CD4-positive, alpha-beta T cell treated with Interleukin-10 for 1 hour (primary cell): Measurements from ENCODE around the gene DNAJB13.

Experiments
- DNase-seq: peaks from one replicate; pipeline ENCODE4 v3.0.0-alpha.2; 2020

The DNAJB13 gene

DNA sequence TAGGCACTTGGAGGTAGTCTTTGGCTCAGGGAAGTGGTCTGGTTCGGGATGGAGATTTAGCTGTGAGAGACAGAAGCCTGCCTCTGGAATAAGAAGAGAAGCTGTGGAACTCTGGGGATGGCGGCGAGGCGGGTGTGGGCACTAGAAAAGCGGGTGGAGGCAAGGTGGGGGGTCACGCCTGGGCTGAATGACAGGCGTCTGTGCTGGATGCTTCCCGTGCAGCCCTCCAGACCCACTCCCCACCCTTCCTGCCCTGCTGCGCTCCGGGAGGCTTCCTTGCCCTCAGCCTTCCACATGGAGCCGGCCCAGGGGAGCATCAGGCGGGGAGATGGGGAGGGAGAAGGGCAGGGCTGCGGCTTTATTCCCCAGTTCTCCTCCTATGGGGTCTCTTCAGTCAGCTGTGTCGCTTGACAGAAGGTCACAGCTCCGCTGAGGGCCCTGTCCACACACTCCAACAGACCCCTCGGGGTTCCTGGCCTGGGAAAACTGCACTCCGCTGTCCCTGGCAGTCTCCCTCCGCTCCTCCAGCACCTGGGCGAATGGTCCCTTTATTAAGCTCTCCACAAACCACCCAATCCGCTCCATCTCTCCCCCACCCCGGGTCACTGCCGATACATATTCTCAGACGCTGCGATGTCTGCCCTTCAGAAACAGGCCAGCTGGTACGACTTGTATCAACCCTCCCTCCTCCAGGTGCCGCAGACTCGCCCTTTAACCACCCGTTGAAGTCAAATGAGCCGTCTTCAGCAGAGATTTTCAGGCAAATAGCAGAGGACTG is 6.2 kb downstream of the DNAJB13 start:
- no peak for DNase-seq

DNA sequence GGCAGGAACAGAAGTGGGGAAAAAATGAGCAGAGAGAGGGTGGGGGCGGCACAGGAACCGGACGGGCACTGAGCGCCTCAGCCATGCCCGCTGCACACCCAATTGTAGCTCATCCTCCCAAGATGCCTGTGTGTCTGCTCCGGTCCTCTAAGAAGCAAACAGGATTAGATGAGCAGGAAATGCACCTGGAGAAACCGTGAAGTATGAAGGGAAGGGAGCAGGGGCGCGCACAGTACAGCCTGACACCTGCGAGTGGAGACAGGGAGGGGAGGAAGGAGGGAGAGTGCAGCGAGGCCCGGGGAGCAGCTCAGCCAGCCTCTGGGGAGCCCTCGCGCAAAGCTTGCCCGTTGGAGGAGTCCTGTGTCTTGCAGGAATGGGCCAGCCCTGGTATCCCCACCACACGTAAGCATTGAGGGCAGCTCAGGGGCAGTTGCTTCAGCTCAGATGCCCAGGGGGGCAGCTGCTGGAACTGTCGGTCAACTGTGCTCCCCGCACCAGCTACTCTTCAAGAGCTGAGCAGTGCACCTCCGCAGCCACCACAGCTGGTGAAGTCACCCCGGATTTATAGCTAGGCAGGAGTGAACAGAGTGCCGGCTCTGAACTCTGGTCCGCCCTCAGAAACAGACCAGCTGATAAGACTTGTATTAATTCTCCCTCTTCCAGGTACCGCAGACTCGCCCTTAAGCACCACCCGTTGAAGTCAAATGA is 7.0 kb downstream of the DNAJB13 start:
- no peak for DNase-seq

DNA sequence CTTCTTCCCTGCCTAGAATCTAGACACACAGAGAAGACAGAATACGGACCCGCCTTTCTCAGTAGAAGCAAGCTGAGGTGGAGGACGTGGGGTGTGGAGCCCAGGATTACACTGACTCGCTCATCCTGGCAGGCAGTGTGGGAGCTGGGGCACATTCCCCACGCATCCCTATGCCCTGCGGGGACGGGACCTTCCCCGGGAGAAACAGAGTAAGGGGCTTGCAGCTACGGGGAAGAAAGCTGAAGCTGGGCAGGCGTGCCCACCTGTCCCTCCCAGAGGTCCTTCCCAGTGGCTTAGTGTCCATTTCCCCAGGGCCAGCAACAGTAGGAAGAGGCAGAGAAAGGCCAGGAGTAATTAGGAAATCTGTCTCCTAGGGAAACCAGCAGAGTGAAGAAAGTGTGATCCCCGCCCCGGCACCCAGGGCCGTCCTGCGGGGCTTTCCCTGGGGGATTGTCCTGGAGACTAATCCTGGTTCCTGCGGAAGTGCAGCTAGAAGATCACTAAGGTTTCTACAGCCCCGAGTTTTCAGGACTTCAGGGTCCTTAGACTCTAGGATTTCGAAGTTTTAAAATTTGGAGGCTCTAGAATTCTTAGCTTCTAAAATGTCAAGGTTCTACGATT is 7.8 kb downstream of the DNAJB13 start:
- DNase-seq = no peak

DNA sequence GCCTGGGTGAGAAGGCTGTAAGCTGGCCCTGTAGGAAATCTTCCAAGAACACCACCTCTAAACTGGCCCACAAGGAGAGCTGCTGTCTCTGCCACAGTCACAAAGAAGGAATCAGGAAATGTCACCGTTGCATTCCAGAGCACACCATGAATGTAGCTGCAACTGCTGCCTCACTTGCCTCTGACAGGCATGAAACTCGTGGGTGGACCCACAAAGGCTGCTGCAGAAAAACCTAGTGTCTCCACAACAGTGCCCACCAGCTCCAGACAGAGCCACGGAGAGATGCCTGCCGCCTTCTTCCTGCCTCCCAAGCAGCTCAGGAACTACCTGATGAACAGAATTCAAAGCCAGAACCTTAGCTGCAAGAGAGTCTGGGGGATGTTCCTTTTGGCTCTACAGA is 10.5 kb downstream of the DNAJB13 start:
- DNase-seq = no peak

DNA sequence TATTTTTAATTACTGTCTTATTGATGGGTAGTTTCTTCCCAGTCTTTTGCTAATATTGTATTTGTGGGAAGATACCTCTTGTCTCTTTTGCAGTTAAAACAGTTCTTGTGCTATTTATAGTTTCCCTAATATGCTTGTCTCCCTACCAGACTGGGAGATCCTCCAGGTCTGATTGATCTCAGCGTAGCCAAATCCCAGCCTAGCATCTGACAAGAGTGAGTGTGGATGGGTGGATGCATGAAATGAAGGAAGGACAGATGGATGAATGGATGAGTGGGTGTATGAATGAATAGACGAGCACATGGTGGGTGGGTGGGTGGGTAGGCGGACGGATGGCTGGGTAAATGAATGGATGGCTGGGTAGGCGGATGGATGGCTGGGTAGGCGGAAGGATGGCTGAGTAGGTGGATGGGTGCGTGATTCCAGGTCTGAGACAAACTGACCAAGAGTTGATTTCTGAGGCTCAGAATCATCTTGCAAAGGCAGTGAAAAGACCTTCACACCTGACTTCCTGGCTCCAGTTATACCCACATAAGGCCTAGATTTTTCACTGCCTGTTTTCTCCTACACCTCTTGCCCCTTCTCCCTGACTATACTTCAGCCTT is 11.4 kb downstream of the DNAJB13 start:
- DNase-seq = no peak

DNA sequence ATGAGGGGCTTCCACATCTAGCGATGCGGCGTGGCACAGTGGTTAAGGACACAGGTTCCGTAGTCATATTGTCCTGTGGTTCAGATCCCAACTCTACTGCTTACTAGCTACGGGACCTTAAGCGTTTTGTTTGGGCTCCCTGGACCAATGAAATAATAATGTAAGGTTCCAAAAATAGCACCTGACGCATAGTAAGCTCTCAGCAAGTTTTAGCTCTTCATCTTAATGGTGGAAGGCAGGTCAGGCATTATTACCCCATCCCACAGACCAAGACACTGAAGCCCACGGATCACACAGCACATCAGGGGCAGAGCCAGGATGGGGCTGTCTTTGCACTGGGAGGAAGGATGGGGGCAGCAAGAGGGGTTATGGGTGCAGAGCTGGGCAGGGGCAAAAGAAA is 13.0 kb downstream of the DNAJB13 start:
- DNase-seq = no peak

DNA sequence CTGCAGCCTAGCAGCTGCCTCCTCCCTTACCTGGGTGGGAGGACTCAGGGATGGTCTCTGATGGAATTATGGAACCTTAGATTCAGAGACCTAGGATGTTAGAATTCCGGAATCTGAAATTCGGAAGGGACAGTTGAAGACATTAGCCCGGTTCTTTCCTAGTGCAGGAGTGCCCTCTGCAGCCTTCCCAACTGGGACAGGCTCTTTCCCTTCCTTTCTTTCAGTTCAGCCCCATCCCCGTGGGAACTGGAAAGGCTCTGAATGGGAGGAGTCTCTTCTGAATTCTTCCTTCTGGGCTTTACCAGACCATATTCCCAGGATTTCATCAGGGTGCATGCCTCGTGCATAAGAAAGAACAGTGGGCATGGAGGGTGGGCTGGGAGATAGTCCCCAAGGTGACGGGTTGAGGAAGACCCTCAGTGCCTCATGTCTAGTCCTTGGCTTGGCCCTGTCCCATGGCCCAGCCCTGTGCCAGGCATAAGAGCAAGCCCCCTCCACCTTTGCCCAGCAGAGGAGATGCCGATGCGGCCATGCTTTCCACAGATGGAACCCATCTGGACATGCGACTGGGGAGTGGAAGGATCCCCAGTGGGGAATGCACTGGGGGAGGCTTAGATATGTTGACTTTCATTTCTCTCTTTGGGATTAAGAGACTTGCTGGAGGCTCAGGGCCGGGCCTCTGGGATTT is 14.4 kb downstream of the DNAJB13 start:
- DNase-seq = no peak

DNA sequence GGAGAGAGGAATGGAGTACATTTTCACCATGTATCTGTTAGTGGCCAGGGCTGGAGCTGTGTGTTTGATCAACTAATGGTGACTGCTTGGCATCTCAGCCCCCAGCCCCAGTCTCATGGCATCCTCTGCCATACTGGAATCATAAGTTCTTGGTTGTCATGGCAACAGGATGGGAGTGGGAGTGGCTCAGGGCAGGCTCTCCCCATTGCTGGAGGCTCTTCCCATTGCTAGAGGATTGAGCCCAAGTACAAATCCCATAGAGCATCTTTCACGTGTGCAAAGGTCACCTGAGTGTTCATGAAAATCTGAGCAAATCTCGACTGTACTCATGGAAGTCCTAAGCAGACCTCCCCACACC is 14.9 kb downstream of the DNAJB13 start:
- no peak for DNase-seq

DNA sequence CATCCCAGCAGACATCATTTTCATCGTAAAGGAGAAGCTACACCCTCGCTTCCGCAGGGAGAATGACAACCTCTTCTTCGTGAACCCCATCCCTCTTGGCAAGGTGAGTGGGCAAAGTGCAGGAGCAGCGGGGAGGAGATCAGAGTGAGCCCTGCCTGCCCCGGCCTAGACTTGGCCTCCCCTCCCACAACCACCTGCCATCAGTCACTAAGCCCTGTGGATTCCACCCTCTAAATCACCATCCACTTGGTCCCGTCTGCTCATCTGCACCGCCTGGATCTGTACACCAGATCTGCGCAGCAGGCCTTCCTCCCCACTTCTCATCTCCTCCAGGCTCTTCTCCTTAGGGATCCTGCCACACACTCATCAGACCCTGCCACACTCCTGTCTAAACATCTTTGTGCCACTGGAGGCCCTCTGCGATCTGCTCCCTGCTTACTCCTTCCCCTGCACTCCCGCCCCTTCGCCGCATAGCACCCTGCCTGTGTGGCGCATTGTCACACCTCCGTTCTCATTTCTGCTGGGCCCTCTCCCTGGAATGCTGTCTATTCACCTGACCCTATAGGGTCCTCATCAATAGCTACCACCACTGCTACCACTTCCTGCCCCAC is 17.6 kb downstream of the DNAJB13 start:
- no peak for DNase-seq

DNA sequence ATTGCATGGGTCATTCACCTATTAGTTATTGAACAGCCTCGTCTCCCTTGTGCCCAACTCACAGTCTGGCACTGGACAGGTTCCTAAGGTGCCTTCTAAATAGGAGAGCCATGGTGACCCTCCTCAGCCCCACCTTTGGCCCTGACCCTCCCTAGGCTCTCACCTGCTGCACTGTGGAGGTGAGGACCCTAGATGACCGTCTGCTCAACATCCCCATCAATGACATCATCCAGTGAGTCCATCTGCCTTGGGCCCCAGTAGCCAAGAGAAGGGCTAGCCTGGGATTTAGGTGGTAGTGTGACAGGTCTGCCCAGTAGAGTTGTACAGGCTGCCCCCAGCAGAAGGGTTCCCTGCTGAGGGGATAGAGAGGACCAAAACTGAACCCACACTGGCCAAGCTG is 18.3 kb downstream of the DNAJB13 start:
- DNase-seq = no peak

DNA sequence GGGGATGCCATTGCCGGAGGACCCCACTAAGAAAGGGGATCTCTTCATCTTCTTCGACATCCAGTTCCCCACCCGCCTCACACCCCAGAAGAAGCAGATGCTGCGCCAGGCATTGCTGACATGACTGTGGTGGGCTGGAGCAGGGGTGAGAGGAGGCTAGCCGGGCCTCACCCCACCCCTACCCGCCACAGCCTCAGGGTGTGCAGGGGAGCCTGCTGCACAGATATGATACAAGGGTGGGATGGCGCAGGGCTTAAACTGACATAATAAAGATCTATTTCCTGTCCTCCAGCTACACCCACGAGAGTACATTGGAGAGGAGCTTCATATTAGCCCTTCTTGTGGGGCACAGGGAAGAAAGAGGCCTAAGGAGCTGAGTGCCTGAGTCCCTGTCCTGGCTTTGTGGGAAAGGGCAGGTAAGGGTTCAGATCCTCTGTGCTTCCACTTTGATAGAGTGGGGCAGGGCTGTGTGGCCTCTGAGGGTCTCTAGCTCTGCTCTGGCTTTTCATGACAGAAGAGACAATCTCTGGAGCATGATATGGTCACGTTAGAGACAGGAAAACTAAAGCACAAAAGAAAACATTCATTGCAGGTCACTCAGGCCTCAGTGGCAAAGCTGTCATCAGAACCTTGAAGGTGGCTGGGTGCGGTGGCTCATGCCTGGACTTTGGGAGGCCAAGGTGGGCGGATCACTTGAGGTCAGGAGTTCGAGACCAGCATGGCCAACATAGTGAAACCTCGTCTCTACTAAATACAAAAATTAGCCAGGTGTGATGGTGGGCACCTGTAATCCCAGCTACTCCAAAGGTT is 19.4 kb downstream of the DNAJB13 start:
- peak; percentile 66 for DNase-seq

DNA sequence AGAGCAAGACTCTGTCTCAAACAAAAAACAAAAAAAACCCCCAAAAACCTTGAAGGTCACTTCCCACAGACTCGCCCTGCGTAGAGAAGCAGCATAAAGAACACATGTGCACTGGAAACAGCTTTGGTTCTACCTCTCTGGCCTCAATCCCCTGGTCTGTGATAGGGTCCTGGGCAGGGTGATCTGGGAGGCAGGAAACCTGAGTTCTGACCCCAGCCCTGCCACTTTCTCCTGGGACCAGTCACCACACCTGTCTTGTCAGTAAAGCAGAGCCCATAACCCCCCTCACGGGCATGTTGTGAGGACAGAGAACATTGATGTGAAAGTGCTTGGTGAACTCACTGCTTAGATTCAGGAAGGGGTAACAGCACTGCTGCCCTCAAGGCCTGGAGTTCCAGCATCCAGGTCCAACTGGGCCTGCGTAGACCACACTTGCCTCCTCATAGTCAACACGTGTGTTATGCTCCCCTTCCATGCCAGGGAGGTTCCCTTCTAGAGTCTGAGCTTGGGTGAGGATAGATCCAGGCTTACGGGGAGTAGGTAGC is 20.4 kb downstream of the DNAJB13 start:
- peak; percentile 50 for DNase-seq

DNA sequence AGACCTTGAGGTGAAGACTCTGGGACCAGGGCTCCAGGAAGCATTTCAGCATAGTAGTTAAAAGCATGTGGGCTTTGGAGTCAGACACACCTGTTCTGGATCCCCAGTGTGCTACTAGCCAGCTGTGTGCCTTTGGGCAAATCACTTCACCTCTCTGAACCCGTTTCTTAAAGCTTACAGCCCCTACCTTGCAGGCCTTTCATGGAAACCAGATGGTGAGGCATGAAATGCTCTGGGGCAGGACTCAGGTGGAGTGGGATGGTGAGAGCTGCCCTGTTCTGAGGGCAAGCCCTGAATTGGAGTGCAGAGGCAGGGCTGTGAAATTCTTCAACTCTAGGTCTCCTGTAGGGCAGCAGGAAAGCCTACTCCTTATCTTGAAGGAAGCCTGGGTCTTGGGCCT is 21.4 kb downstream of the DNAJB13 start:
- DNase-seq = peak; percentile 42

DNA sequence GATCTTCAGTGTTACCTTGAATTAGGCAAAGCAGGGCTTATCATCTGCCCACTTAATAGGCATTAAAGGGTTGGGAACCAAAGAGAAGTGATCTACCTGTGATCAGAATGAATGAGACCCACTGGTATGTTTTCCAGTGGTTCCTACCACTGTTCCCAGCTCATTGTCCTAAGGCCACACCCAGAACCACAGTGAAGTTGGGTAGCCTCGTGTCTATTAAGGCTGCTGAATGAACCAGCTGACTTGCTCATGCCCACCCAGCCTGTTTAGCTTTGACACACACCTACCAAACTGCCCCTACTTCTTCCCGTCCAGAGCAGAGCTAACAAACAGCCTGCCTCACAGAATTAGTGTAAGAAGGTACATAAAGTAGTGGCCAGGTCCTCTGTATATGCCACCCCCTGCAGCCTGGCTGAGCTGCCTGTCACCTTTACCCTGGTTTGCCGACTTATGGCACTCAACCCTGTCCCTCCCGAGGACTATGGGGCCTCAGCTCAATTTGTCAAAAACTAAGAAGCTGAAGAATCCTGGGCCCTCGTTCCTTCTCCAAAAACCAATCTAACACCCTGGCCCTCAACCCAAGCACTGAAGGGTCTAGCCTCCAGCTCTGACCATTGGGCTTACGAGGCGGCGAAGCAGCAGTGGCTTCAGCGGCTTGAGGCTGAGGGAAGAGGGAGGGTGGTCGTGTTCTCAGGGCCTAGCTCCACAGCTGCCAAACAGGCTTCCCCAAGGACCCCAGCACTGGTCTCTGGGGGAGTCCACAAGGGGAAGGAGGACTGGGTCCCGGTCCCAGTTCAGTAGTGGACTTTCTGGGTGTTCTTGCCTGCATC is 22.0 kb downstream of the DNAJB13 start:
- DNase-seq = peak; percentile 30

DNA sequence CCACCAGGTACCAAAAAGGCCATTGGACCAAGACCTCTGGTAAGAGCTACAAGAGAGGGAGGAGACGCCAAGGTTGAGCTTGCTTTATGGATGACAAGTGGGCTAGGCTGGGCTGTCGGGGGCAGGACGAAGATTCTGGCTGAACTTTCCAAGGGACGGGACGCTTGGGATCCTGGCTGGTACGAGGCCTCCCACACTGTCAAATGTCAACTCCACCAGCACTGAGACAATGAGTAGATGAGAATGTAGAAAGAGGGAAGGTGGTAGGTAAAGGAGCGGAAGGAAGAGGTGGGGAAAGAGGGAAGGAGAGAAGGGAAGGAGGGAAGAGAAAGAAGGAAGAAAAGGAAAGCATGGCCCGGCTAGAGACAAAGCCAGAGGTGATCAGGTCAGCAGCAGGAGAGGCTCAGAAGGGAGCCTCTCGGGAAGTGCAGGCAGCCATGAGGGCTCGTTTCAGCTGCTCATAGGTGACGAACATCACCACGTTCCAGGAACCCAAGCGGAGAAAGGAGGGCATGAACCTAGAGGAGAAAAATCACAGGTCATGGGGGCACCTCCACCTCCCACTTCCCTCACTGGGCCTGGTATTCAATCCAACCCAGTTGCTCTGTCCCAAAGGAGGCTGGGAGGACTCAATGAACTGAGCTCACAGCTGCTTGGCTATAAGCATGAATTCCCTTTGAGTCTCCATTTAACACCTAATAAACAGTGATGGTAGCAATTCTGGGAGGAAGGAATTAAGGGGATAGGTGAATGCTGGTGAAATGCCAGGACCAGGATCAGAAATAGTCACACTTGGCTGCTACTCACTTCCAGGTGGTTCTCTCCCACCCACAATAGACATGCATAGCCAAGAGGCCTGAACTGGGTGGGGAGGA is 24.0 kb downstream of the DNAJB13 start:
- DNase-seq = no peak

DNA sequence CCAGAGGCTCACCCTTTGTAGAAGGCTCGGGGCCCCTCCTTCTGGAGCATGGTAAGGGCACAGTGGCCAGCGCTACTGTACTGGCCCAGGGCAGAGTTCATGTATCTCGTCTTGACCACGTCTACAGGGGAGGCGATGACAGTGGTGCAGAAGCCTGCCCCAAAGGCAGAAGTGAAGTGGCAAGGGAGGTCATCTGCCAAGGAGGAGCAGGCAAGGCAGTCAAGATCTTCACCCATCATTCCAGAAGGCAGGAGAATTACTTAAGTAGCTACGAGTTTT is 24.6 kb downstream of the DNAJB13 start:
- DNase-seq = no peak

DNA sequence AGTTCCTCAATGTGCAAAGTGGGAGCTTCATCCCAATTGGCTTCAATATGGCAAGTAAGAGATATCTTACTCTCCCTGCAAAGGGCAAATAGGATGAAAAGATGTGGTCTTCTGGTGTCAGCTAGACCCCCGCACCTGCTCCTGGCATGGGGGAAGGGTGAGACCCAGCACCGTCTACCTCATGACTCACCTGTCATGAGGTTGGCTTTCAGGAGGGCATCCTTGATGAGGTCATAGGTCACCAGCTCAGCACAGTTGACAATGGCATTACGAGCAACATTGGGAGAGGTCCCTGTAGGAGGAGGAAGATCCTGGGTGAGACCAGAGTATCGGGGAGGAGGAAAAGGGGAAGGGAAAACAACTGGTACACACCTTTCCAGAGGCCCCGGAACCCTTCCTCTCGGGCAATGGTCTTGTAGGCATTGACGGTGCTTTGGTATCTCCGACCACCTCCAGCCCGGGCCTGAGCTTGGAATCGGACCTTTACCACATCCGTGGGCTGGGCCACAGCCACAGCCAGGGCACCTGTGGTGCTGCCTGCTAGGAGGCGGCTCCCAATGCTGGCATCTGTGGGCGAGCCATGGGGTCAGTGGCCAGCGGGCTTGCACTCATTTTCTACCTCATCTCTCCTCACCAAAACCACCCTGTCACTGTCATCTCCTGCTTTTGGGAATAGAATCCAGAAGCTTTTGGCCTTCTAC is 25.8 kb downstream of the DNAJB13 start:
- DNase-seq = no peak

DNA sequence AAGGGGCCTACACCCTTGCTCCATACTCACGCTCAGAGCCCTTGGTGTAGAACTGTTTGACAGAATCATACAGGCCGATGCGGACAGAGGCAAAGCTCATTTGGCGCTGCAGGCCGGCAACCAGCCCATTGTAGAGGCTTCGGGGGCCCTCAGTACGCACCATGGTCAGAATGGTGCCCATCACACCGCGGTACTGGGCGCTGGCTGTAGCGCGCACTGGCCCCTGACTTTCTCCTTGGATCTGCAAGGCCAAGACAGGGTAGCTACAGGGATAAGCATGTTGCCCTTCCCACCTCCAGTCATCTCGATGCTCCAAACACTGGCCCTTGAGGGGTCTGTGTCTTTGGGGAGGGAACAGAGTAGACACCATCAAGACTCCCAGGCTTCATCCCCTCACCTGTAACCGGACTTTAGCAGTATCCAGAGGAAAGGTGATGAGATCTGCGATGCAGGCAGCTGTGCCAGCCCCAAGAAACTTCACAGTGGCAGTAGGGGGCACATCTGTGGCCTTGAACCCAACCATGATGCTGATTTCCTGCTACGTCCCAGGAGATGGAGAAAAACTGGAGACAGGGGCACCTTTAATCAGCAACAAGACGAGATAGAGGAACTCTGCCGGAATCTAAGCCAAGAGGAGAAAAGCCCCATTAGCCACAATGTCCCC is 27.2 kb downstream of the DNAJB13 start:
- no peak for DNase-seq
